Parathyroid adenoma (tissue), 2 donors: ENCODE results near the gene NEK1.

Source experiments
- H2AFZ ChIP-seq: fragments of 300-600 bp; sonication (generic); one replicate; pipeline ENCODE4 v1.7.0; 2017; ENCODE audit warnings: antibody characterized with exemption, mild to moderate bottlenecking
- H3K27ac ChIP-seq: fragments of 300-600 bp; sonication (generic); one replicate; pipeline ENCODE4 v1.7.0; 2017
- H3K27me3 ChIP-seq: fragments of 300-600 bp; sonication (generic); one replicate; pipeline ENCODE4 v1.7.0; 2017; ENCODE audit warnings: low read length; ENCODE audit not compliant: control insufficient read depth, insufficient read depth
- H3K36me3 ChIP-seq: fragments of 300-600 bp; sonication (generic); one replicate; pipeline ENCODE4 v1.7.0; 2017; ENCODE audit warnings: low read length; ENCODE audit not compliant: control insufficient read depth, insufficient read depth
- H3K4me1 ChIP-seq: fragments of 300-600 bp; sonication (generic); one replicate; pipeline ENCODE4 v1.7.0; 2017; ENCODE audit warnings: control low read depth
- H3K4me2 ChIP-seq: fragments of 300-600 bp; sonication (generic); one replicate; pipeline ENCODE4 v1.7.0; 2017; ENCODE audit warnings: low read length
- H3K4me3 ChIP-seq: fragments of 300-600 bp; sonication (generic); one replicate; pipeline ENCODE4 v1.7.0; 2017; ENCODE audit warnings: low read depth, low read length
- H3K79me2 ChIP-seq: fragments of 300-600 bp; sonication (generic); one replicate; pipeline ENCODE4 v1.7.0; 2017; ENCODE audit warnings: control low read depth
- H3K9ac ChIP-seq: fragments of 300-600 bp; sonication (generic); one replicate; pipeline ENCODE4 v1.7.0; 2017; ENCODE audit warnings: mild to moderate bottlenecking
- H3K9me3 ChIP-seq: fragments of 300-600 bp; sonication (generic); one replicate; pipeline ENCODE4 v1.7.0; 2017; ENCODE audit warnings: low read length; ENCODE audit not compliant: control insufficient read depth
- TF ChIP-seq, protein P1 (sequence below): fragments of 300-600 bp; sonication (generic); IDR thresholded peaks from one replicate; pipeline ENCODE4 v1.7.0; 2017; ENCODE audit warnings: antibody characterized with exemption, mild to moderate bottlenecking
- donor health status: primary hyperparathyroidism.

Gene NEK1

DNA sequence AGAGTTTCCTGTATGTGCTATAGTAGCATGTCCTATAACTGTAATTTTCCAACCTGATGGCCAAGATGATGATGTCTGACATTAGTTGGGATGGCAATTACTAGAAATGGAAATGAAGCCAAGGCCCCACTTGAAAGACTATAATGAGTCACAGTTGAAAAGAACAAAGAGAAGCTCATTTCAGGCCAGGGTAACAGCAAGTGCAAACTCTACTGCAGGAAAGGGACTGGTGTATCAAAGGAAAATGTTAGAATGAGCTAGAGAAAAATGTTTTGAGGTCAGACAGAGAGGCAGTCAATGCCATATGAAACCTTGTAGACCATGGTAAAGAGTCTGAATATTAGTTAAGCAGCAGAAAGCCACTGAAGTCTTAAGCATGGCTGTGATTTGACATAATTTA lies 195.4 kb downstream of the NEK1 start:
- no peaks in the 10 kb centered on the region for H3K36me3 ChIP-seq
- H3K27ac ChIP-seq = no peak overlapping the region
- TF ChIP-seq, protein P1, sequence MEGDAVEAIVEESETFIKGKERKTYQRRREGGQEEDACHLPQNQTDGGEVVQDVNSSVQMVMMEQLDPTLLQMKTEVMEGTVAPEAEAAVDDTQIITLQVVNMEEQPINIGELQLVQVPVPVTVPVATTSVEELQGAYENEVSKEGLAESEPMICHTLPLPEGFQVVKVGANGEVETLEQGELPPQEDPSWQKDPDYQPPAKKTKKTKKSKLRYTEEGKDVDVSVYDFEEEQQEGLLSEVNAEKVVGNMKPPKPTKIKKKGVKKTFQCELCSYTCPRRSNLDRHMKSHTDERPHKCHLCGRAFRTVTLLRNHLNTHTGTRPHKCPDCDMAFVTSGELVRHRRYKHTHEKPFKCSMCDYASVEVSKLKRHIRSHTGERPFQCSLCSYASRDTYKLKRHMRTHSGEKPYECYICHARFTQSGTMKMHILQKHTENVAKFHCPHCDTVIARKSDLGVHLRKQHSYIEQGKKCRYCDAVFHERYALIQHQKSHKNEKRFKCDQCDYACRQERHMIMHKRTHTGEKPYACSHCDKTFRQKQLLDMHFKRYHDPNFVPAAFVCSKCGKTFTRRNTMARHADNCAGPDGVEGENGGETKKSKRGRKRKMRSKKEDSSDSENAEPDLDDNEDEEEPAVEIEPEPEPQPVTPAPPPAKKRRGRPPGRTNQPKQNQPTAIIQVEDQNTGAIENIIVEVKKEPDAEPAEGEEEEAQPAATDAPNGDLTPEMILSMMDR = no peak
- H3K9me3 ChIP-seq = no peaks in the 10 kb centered on the region
- no peak overlapping the region for H3K4me2 ChIP-seq
- H2AFZ ChIP-seq = no peak overlapping the region
- H3K9ac ChIP-seq = no peak overlapping the region
- no peaks in the 10 kb centered on the region for H3K4me1 ChIP-seq
- H3K4me3 ChIP-seq = no peak overlapping the region
- H3K79me2 ChIP-seq = no peaks in the 10 kb centered on the region
- no peaks in the 10 kb centered on the region for H3K27me3 ChIP-seq

GRCh38 chr4:169416461-169416860 lies 195.9 kb downstream of the NEK1 start:
- Histone ChIP-seq H3K9ac (no peak overlapping the region), H3K36me3 (no peaks in the 10 kb centered on the region), H3K9me3 (no peaks in the 10 kb centered on the region), H3K4me1 (no peaks in the 10 kb centered on the region), H2AFZ (no peak overlapping the region), H3K4me3 (no peak overlapping the region), H3K27ac (no peak overlapping the region), H3K79me2 (no peaks in the 10 kb centered on the region), H3K4me2 (no peak overlapping the region), H3K27me3 (no peaks in the 10 kb centered on the region)
- TF ChIP-seq, protein P1 = no peak

- Histone ChIP-seq H3K4me2 (no peak overlapping the region), H3K27me3 (no peaks in the 10 kb centered on the region), H3K27ac (no peak overlapping the region), H3K36me3 (no peaks in the 10 kb centered on the region), H3K9me3 (no peaks in the 10 kb centered on the region), H3K79me2 (no peaks in the 10 kb centered on the region), H2AFZ (no peak overlapping the region), H3K9ac (no peak overlapping the region), H3K4me1 (no peaks in the 10 kb centered on the region), H3K4me3 (no peak overlapping the region)
- TF ChIP-seq, protein P1 = no peak
Observed at GRCh38 chr4:169414913-169415312, 197.5 kb downstream of the NEK1 start.

GRCh38 chr4:169412046-169412445 lies 200.3 kb downstream of the NEK1 start:
- H3K9me3 ChIP-seq = no peaks in the 10 kb centered on the region
- no peak overlapping the region for H3K27ac ChIP-seq
- no peak overlapping the region for H3K4me2 ChIP-seq
- no peaks in the 10 kb centered on the region for H3K36me3 ChIP-seq
- H2AFZ ChIP-seq = no peak overlapping the region
- no peaks in the 10 kb centered on the region for H3K27me3 ChIP-seq
- no peaks in the 10 kb centered on the region for H3K79me2 ChIP-seq
- no peak overlapping the region for H3K4me3 ChIP-seq
- H3K9ac ChIP-seq = no peak overlapping the region
- no peaks in the 10 kb centered on the region for H3K4me1 ChIP-seq
- TF ChIP-seq, protein P1 = no peak
